Fibroblast of pulmonary artery (primary cell): ENCODE measurements around the gene TCTA.
"Not testable (repeated sequence)": the region's sequence is repeated elsewhere in the genome, so short reads cannot be mapped to it uniquely, and the experiment has no call there.

Experiments
- DNase-seq: peaks from one replicate; pipeline ENCODE4 v3.0.0-alpha.2; 2010; ENCODE audit warnings: low read depth
- H3K4me3 ChIP-seq: replicated peaks from 2 replicates; pipeline ENCODE4 v1.5.1; 2011; ENCODE audit warnings: low read depth, mild to moderate bottlenecking, control low read depth, low read length, moderate library complexity
- CTCF ChIP-seq: IDR thresholded peaks from 2 replicates; pipeline ENCODE4 v1.5.1; 2011; ENCODE audit warnings: mild to moderate bottlenecking, control low read depth, low read length, inconsistent platforms; ENCODE audit errors: missing control alignments

Gene TCTA

GRCh38 chr3:49397470-49397869 lies 14.8 kb upstream of the TCTA start:
- no peak overlapping the region for H3K4me3 ChIP-seq
- DNase-seq: peak; percentile 54
- TF ChIP-seq CTCF: no peak

GRCh38 chr3:49399461-49399860 lies 12.8 kb upstream of the TCTA start:
- no peak for TF ChIP-seq CTCF
- DNase-seq: no peak
- no peak overlapping the region for H3K4me3 ChIP-seq

- no peak for DNase-seq
- no peak overlapping the region for H3K4me3 ChIP-seq
- TF ChIP-seq CTCF: no peak
Measured at GRCh38 chr3:49401766-49402165, 10.5 kb upstream of the TCTA start.

GRCh38 chr3:49403891-49404290 lies 8.3 kb upstream of the TCTA start:
- no peak for DNase-seq
- TF ChIP-seq CTCF: no peak
- no peak overlapping the region for H3K4me3 ChIP-seq

- not testable (repeated sequence) for H3K4me3 ChIP-seq, DNase-seq
Measured at GRCh38 chr3:49405570-49405969, 6.7 kb upstream of the TCTA start.

GRCh38 chr3:49406571-49407565 lies 5.4 kb upstream of the TCTA start:
- no peak overlapping the region for H3K4me3 ChIP-seq
- no peak for TF ChIP-seq CTCF
- no peak for DNase-seq

- no peak for TF ChIP-seq CTCF
- peak overlapping the region; percentile 83 for H3K4me3 ChIP-seq
- no peak for DNase-seq
Measured at GRCh38 chr3:49410066-49410845, 2.0 kb upstream of the TCTA start.
